H1 (cell line): ENCODE results near the gene MASP1. TPM values are rescaled to one million over a fixed set of nuclear protein-coding genes. Genes with fewer than 3 reads are reported as not detected.

Source experiments
- CTCF ChIA-PET: fragments of 300-600 bp; sonication (Branson Sonifier 250); formaldehyde crosslinking; loops from one replicate; lab custom pipeline; 2021; ENCODE audit not compliant: partially characterized antibody; lab: Charles Lee
- POLR2A ChIA-PET: fragments of 300-600 bp; sonication (Branson Sonifier 250); formaldehyde crosslinking; loops from one replicate; lab custom pipeline; 2021; ENCODE audit warnings: inconsistent platforms; ENCODE audit not compliant: partially characterized antibody; lab: Charles Lee
- DNase-seq, 2 experiments: peaks; one replicate each; pipeline versions ENCODE4 v3.0.0 to v3.0.0-alpha.2; 2010 to 2022; ENCODE audit warnings: low spot score in 2 of 2, low read depth in 1 of 2, mixed read lengths in 1 of 2
- FAIRE-seq: peaks from 2 replicates; lab custom pipeline; 2011; peaks lifted over from hg19 to GRCh38; lab: Jason Lieb, UNC
- H2AFZ ChIP-seq: 2 replicates; pipeline ENCODE4 v1.8.1; 2012; ENCODE audit warnings: low read length, inconsistent platforms
- H2AK5ac ChIP-seq: 2 replicates; pipeline ENCODE4 v1.6.1; 2013; ENCODE audit warnings: low read depth, low read length
- H2BK120ac ChIP-seq: replicated peaks from 2 replicates; pipeline ENCODE3; 2013; ENCODE audit warnings: low read depth, low read length, inconsistent platforms
- H2BK12ac ChIP-seq: 2 replicates; pipeline ENCODE4 v1.6.1; 2013; ENCODE audit warnings: low read depth, low read length
- H2BK15ac ChIP-seq: 2 replicates; pipeline ENCODE4 v1.6.1; 2013; ENCODE audit warnings: low read length
- H2BK20ac ChIP-seq: 2 replicates; pipeline ENCODE4 v1.6.1; 2013; ENCODE audit warnings: low read length
- H2BK5ac ChIP-seq: 2 replicates; pipeline ENCODE4 v1.6.1; 2013; ENCODE audit warnings: low read depth, low read length
- H3K14ac ChIP-seq: 2 replicates; pipeline ENCODE4 v1.6.1; 2013; ENCODE audit warnings: inconsistent platforms; ENCODE audit not compliant: insufficient read length
- H3K18ac ChIP-seq: 2 replicates; pipeline ENCODE4 v1.6.1; 2013; ENCODE audit warnings: low read length; ENCODE audit errors: extremely low read depth
- H3K23ac ChIP-seq: 2 replicates; pipeline ENCODE4 v1.6.1; 2013; ENCODE audit warnings: inconsistent platforms; ENCODE audit not compliant: insufficient read length
- H3K23me2 ChIP-seq: 2 replicates; pipeline ENCODE4 v1.6.1; 2013; ENCODE audit warnings: low read depth, low read length
- H3K27ac ChIP-seq: 2 replicates; pipeline ENCODE4 v1.6.1; 2011; ENCODE audit warnings: low read depth, low read length, inconsistent platforms
- H3K27me3 ChIP-seq, 4 experiments: replicated peaks in 1 of 4; 1 replicate in 1 of 4; 2 replicates in 3 of 4; pipeline versions ENCODE4 v1.6.1 to v1.8.1; 2011 to 2013; ENCODE audit warnings: low read length in 3 of 4, mild to moderate bottlenecking in 3 of 4, inconsistent platforms in 2 of 4, mixed read lengths in 2 of 4, moderate library complexity in 1 of 4; ENCODE audit not compliant: control insufficient read depth in 3 of 4, insufficient read depth in 3 of 4; ENCODE audit errors: extremely low read depth in 1 of 4
- H3K36me3 ChIP-seq, 4 experiments: 2 replicates each; pipeline versions ENCODE4 v1.6.1 to v1.8.1; 2011 to 2013; ENCODE audit warnings: mild to moderate bottlenecking in 4 of 4, low read length in 3 of 4, moderate library complexity in 2 of 4, control low read depth in 1 of 4, inconsistent platforms in 1 of 4; ENCODE audit not compliant: insufficient read depth in 4 of 4, control insufficient read depth in 2 of 4
- H3K4ac ChIP-seq: replicated peaks from 2 replicates; pipeline ENCODE3; 2013; ENCODE audit warnings: low read length, low read depth, mixed read lengths, inconsistent platforms; ENCODE audit not compliant: insufficient read length
- H3K4me1 ChIP-seq, 4 experiments: replicated peaks in 1 of 4; 1 replicate in 1 of 4; 2 replicates in 3 of 4; pipeline versions ENCODE4 v1.6.1 to v1.8.1; 2011 to 2013; ENCODE audit warnings: low read length in 3 of 4, inconsistent platforms in 2 of 4, mixed read lengths in 1 of 4; ENCODE audit not compliant: insufficient read depth in 4 of 4, control insufficient read depth in 3 of 4
- H3K4me2 ChIP-seq, 2 experiments: 2 replicates each; pipeline versions ENCODE4 v1.6.1 to v1.8.1; 2011 to 2013; ENCODE audit warnings: low read depth in 2 of 2, low read length in 2 of 2, control low read depth in 1 of 2, inconsistent platforms in 1 of 2, mild to moderate bottlenecking in 1 of 2; ENCODE audit not compliant: insufficient read depth in 1 of 2
- H3K4me3 ChIP-seq, 4 experiments: fragments of 200-600, 300-600 bp in 1 of 4; sonication (generic), shearing (Covaris generic), sonication (Bioruptor Twin) in 1 of 4; 2 replicates each; pipeline versions ENCODE4 v1.5.1 to v1.8.1; 2011 to 2016; ENCODE audit warnings: low read length in 4 of 4, low read depth in 3 of 4, control low read depth in 2 of 4, inconsistent platforms in 2 of 4, mild to moderate bottlenecking in 2 of 4, mixed read lengths in 1 of 4, moderate library complexity in 1 of 4; ENCODE audit not compliant: insufficient read depth in 2 of 4; ENCODE audit errors: extremely low read depth in 1 of 4
- H3K56ac ChIP-seq: replicated peaks from 2 replicates; pipeline ENCODE3; 2013; ENCODE audit warnings: low read depth, mild to moderate bottlenecking, mixed read lengths, low read length, inconsistent platforms; ENCODE audit not compliant: insufficient read length
- H3K79me1 ChIP-seq: 2 replicates; pipeline ENCODE4 v1.6.1; 2013; ENCODE audit warnings: low read depth, low read length, control low read depth
- H3K79me2 ChIP-seq, 2 experiments: 2 replicates each; pipeline versions ENCODE4 v1.6.1 to v1.8.1; 2012 to 2013; ENCODE audit warnings: low read length in 2 of 2, mild to moderate bottlenecking in 2 of 2, inconsistent platforms in 1 of 2; ENCODE audit not compliant: insufficient read depth in 2 of 2, control insufficient read depth in 1 of 2
- H3K9ac ChIP-seq, 4 experiments: replicated peaks in 1 of 4; 1 replicate in 1 of 4; 2 replicates in 3 of 4; pipeline versions ENCODE4 v1.6.1 to v1.8.1; 2011 to 2013; ENCODE audit warnings: low read depth in 3 of 4, low read length in 3 of 4, control low read depth in 2 of 4, mild to moderate bottlenecking in 2 of 4, moderate library complexity in 2 of 4, inconsistent platforms in 1 of 4; ENCODE audit errors: extremely low read depth in 1 of 4
- H3K9me3 ChIP-seq, 2 experiments: 2 replicates each; pipeline versions ENCODE4 v1.6.1 to v1.8.1; 2012 to 2013; ENCODE audit warnings: mild to moderate bottlenecking in 2 of 2, moderate library complexity in 2 of 2, control low read depth in 1 of 2, inconsistent platforms in 1 of 2, low read depth in 1 of 2, low read length in 1 of 2, mixed read lengths in 1 of 2; ENCODE audit not compliant: insufficient read depth in 2 of 2
- H4K20me1 ChIP-seq, 2 experiments: replicated peaks in 1 of 2; 2 replicates each; pipeline versions ENCODE3 to v1.8.1; 2011 to 2013; ENCODE audit warnings: inconsistent platforms in 2 of 2, low read length in 2 of 2, mild to moderate bottlenecking in 1 of 2; ENCODE audit not compliant: insufficient read depth in 2 of 2, control insufficient read depth in 1 of 2
- H4K5ac ChIP-seq: 2 replicates; pipeline ENCODE4 v1.6.1; 2013; ENCODE audit warnings: low read length, low read depth, mixed read lengths, inconsistent platforms; ENCODE audit not compliant: insufficient read length
- H4K8ac ChIP-seq: 2 replicates; pipeline ENCODE4 v1.8.0; 2013; ENCODE audit warnings: mild to moderate bottlenecking, moderate library complexity, low read length, inconsistent platforms; ENCODE audit not compliant: insufficient read depth; ENCODE audit errors: extremely low read depth
- H4K91ac ChIP-seq: replicated peaks from 2 replicates; pipeline ENCODE3; 2013; ENCODE audit warnings: low read length, mixed read lengths, inconsistent platforms; ENCODE audit not compliant: insufficient read length
- WGBS, 2 experiments: shearing (Covaris generic) in 1 of 2; methylation state at CpG; one replicate each; pipeline versions ENCODE4 v1.1.6 to v1.1.7; 2013 to 2015; ENCODE audit warnings: low lambda C conversion rate in 2 of 2, mixed read lengths in 2 of 2, inconsistent platforms in 1 of 2, low coverage in 1 of 2, missing lambda C conversion rate in 1 of 2; ENCODE audit not compliant: insufficient replicate concordance in 2 of 2, insufficient coverage in 1 of 2, insufficient read length in 1 of 2; ENCODE audit errors: extremely low coverage in 1 of 2, missing lambda C conversion rate in 1 of 2; 5-methylcytosine and 5-hydroxymethylcytosine counted together
- polyA plus RNA-seq, 7 experiments: library from polyadenylated mRNA; depleted of rRNA in 3 of 7; stranded (reverse) in 5 of 7; unstranded in 2 of 7; fragments of >200 nt in 5 of 7; fragments of 200-250 nt in 2 of 7; gene quantifications; 1 replicate in 5 of 7; 2 replicates in 1 of 7; 4 replicates in 1 of 7; pipeline versions ENCODE4 v1.2.1 to v1.2.3, GENCODE V29; 2011 to 2013; ENCODE audit warnings: missing spikeins in 2 of 7, mixed read lengths in 2 of 7
- total RNA-seq: library from RNA; stranded (reverse); fragmentation: NEBNext Ultra II Directional; extraction: Animal tissue kit (Norgen Biotek cat#: 25700); gene quantifications from 2 replicates; pipeline ENCODE4 v1.2.1, GENCODE V29; 2021

Gene MASP1
- total and polyA plus RNA-seq, 2 of the 8 experiments (the other 6 are each of a cell fraction or from before 2014, with no cell fraction given) = 2.7 to 3.5 TPM

DNA sequence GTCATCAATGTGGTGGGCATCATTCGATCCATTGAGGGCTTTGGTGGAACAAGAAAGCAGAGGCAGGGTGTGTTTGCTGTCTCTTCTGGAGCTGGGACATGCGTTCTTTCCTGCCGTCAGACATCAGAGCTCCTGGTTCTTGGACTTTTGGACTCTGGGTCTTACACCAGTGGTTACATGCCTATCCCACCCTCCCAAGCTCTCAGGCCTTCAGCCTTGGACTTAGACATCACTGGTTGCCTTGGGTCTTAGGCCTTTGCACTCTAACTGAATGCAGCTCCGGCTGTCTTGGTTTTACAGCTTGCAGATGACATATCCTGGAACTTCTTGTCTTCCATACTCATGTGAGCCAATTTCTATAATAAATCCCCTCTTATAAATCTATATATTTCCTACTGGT, 8.1 kb upstream of the MASP1 start:
- CTCF ChIA-PET = interaction anchor here (1.0 to 9.6 kb wide), 5 partner anchors 9 to 165 kb away, joined by 3 to 86 read pairs (median 6); no protein-coding TSS in a partner anchor

More for the DNA sequence above, 8.1 kb upstream of the MASP1 start:
- Histone ChIP-seq H3K36me3 (no peaks in the 10 kb centered on the region), H3K79me2 (no peaks in the 10 kb centered on the region), H2AK5ac (no peak overlapping the region), H3K14ac (no peak overlapping the region), H3K4me3 (no peak overlapping the region), H3K79me1 (no peaks in the 10 kb centered on the region), H3K9ac (no peak overlapping the region), H3K18ac (no peak overlapping the region), H3K23me2 (no peaks in the 10 kb centered on the region), H3K4me1 (peaks cover 0 to 2% (median 0%) of the 10 kb centered on the region in 4 experiments; a peak in 1 of 7 replicates), H3K4me2 (no peak overlapping the region), H4K8ac (no peak overlapping the region), H3K56ac (no peak overlapping the region), H2BK12ac (no peak overlapping the region), H2BK20ac (no peak overlapping the region), H4K20me1 (no peaks in the 10 kb centered on the region), H2BK120ac (no peak overlapping the region), H2BK5ac (no peak overlapping the region), H3K4ac (no peak overlapping the region), H3K27me3 (no peaks in the 10 kb centered on the region), H4K5ac (no peak overlapping the region), H3K27ac (no peak overlapping the region), H2AFZ (no peak overlapping the region), H3K9me3 (no peaks in the 10 kb centered on the region), H4K91ac (no peak overlapping the region), H2BK15ac (no peak overlapping the region; the same call in 1 of the 2 replicates), H3K23ac (no peak overlapping the region)
- 93% methylated on average over 4 of the region's 4 CpGs; no CpG with 5 or more reads in 1 of the 2 experiments for WGBS, 2 experiments
- POLR2A ChIA-PET = no interaction called here
- DNase-seq (no peak), FAIRE-seq (no peak)
